Stimulated activated CD8-positive, alpha-beta memory T cell treated with anti-CD3 and anti-CD28 coated beads, Interleukin-7, amount 100 ng/mL, for 24 hours (primary cell): Measurements from ENCODE around the gene MEAK7.

Source experiments
- DNase-seq: peaks from one replicate; pipeline ENCODE4 v3.0.0-alpha.2; 2020; ENCODE audit warnings: low read depth

MEAK7 gene

GRCh38 chr16:84486551-84487235 is 17.8 kb downstream of the MEAK7 start:
- DNase-seq = no peak

GRCh38 chr16:84486126-84486525 is 18.3 kb downstream of the MEAK7 start:
- no peak for DNase-seq

GRCh38 chr16:84485255-84486010 is 19.0 kb downstream of the MEAK7 start:
- no peak for DNase-seq

- DNase-seq = no peak
Observed at GRCh38 chr16:84484579-84485254, 19.7 kb downstream of the MEAK7 start.

GRCh38 chr16:84483882-84484565 is 20.4 kb downstream of the MEAK7 start:
- no peak for DNase-seq

- DNase-seq = no peak
Observed at GRCh38 chr16:84482951-84483881, 21.2 kb downstream of the MEAK7 start.

- DNase-seq = no peak
Observed at GRCh38 chr16:84482001-84482891, 22.2 kb downstream of the MEAK7 start.

- DNase-seq = no peak
Observed at GRCh38 chr16:84481051-84481735, 23.3 kb downstream of the MEAK7 start.

GRCh38 chr16:84479716-84480450 is 24.6 kb downstream of the MEAK7 start:
- no peak for DNase-seq

GRCh38 chr16:84478172-84478947 is 26.1 kb downstream of the MEAK7 start:
- no peak for DNase-seq

- no peak for DNase-seq
Observed at GRCh38 chr16:84477661-84478060, 26.8 kb downstream of the MEAK7 start.

- DNase-seq = no peak
Observed at GRCh38 chr16:84476401-84476800, 28.1 kb downstream of the MEAK7 start.

- DNase-seq = no peak
Observed at GRCh38 chr16:84475643-84476240, 28.7 kb downstream of the MEAK7 start.

GRCh38 chr16:84471966-84472365 is 32.5 kb downstream of the MEAK7 start:
- no peak for DNase-seq

- no peak for DNase-seq
Observed at GRCh38 chr16:84471316-84471715, 33.1 kb downstream of the MEAK7 start.

- no peak for DNase-seq
Observed at GRCh38 chr16:84467709-84468108, 36.8 kb downstream of the MEAK7 start.

- no peak for DNase-seq
Observed at GRCh38 chr16:84467256-84467655, 37.2 kb downstream of the MEAK7 start.

GRCh38 chr16:84466692-84467091 is 37.8 kb downstream of the MEAK7 start:
- DNase-seq = no peak
